Inferior parietal cortex (tissue), 1 donor: Measurements from ENCODE around the gene PDGFB.
"Not testable (repeated sequence)": the region's sequence is repeated elsewhere in the genome, so short reads cannot be mapped to it uniquely, and the experiment has no call there.

Experiments used
- DNase-seq: peaks from one replicate; pipeline ENCODE4 v3.0.0-alpha.2; 2016; ENCODE audit errors: extremely low spot score

The PDGFB gene

DNA sequence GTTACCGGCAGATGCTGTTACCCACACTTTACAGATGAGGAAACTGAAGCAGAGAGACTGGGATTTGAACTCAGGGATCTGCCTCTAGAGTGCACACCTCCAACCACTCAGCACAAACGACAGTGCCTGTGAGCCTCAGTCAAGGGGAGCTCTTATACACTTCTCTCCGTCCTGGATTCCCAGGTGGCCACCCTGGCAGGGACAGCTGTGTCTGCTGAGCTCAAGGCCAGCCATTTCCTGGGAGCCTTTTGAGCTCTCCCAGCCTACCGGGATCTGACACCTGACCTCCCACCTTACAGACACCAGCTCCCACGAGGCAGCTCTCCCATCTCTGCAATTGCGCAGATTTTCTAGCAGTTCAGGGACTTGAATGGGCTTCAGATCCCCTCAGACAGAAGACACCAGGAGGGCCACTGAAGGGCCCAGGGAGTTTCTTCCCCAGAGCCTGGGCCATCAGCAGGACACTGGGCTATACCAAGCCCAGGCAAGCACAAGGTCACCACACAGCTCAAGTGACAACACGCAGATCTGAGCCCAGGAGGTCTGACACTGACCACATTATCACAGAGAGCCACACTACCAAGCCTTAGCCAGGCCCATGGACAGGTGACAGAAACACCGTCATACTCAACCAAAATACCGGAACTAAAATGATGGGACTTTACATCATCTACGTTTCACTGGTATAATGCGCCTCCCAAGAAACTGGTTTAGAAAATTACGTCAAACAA, 17.1 kb downstream of the PDGFB start:
- no peak for DNase-seq

- no peak for DNase-seq
Observed at GRCh38 chr22:39226353-39226752, 18.4 kb downstream of the PDGFB start.

DNA sequence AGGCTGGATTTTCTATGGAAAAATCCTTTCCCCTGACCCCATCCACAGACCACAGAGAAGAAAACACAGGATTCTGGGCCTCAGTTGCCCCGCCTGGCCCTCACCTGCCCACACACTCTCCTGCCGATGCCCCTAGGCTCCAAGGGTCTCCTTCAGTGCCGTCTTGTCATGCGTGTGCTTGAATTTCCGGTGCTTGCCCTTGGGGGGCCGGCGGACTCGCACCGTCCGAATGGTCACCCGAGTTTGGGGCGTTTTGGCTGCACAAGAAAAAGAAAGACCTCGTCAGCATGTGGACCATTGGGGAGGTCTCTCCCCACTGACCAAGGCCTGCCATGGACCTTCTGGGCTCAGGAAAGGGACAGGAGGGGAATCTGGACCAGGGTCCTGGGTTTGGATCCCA, 19.2 kb downstream of the PDGFB start:
- DNase-seq, result no peak

DNA sequence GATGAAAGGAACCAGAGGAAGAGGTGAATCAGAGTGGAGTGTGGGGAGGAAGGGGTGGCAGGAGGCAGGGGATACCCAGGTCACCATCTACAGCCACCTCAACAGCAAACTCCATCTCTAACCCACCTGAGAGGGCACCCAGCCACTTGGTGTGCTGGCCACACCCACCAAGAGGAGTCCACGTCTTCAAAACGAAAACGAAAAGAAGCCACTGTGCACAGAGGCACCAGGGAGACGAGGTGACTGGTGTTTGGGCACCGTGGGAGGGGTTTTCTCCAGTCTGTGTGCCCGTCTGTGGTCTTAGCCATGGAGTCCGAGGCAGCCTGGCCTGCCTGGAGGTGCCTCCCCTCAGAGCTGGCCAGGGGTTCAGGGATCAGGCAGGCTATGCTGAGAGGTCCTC, 20.2 kb downstream of the PDGFB start:
- no peak for DNase-seq

- no peak for DNase-seq
Observed at GRCh38 chr22:39223091-39223710, 21.6 kb downstream of the PDGFB start.

GRCh38 chr22:39221999-39222686, 22.6 kb downstream of the PDGFB start:
- DNase-seq, result no peak

DNA sequence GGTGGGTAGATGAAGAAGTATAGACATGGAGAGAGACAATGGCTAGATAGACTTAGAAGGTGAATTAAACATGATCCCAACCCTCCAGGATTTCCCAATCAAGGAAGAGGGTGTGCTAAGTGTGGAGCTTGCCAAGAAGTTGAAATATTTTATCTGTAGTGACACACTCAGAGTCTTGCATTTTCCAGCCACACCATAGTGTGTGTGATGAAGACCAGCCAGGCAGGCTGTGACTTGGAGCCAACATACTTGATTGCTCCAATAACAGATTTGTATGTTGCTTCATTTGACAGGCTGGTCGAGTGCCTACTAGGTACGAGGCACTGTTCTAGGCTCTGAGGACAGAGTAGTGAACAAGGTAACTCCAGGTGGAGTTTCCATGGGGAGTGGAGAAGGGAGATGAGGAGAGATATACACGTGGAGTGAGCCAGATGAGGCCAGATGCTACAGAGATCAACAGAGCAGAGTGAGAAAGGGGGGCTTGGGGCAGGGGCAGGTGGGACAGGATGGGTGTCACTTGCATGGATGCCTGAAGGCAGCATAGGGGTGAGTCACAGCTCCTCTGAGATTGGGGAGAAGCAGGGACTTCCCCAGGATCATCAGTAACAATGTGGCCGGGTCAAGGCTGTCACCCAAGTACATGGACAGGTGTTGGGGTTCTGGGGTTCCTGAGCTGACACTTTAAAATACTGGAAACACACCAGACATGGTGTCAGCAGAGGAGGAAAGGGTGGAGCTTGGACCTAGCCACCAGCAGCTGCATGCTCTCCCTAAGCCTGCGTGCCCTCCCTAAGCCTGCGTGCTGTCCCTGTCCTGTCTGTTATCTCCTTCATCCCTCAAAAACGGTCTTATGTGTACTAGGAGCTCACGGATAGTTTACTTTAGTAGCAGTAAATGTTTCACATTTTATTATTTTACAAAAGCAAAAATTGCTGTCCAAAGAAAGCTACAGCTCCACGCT, 23.6 kb downstream of the PDGFB start:
- DNase-seq, result no peak

GRCh38 chr22:39220450-39220849, 24.3 kb downstream of the PDGFB start:
- no peak for DNase-seq

DNA sequence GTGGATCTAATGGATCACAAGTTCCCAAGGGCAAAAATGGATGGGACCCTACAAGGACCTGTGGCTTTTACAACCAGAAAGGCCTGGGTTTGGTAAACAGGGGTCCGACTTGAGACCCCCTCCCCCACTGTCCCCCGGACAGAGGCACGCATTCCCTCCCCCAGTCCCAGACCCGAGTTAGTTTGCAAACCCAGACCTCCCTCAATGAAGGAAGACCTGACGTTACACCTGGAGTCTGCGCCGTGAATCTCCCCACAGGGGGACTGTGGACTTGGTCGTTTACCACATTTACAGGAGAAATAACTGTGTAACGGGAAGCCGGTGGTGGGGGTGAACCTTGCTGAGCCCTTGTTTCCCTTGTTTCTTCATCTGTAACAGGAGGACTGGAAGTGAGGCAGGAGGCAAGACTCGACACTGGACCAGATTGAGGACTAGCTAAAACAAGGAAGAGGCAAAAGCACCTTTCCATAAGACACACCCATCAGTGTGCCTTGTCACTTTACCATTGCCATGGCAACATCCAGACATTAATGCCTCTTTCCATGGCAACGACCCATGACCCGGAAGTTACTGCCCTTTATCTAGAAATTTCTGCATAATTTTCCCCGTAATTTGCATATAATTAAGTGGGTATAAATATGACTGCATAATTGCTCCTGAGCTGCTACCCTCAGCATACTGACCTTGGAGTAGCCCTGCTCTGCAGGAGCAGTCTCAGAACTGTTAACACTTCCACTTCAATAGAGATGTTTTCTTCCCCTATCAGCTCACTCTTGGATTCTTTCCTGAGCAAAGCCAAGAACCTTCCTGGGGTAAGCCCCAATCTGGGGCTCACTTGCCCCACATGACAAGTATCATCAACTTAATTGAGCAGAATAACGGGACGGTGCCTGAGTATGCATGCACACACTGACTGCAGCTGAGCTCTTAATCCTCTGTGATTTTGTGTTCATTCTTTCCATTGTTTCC, 25.4 kb downstream of the PDGFB start:
- DNase-seq, result no peak

DNA sequence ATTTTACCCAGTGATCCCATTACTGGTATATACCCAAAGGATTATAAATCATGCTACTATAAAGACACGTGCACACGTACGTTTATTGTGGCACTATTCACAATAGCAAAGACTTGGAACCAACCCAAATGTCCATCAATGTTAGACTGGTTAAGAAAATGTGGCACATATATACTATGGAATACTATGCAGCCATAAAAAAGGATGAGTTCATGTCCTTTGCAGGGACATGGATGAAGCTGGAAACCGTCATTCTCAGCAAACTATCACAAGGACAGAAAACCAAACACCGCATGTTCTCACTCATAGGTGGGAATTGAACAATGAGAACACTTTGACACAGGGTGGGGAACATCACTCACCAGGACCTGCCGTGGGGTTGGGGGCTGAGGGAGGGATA, 26.4 kb downstream of the PDGFB start:
- not testable (repeated sequence) for DNase-seq

DNA sequence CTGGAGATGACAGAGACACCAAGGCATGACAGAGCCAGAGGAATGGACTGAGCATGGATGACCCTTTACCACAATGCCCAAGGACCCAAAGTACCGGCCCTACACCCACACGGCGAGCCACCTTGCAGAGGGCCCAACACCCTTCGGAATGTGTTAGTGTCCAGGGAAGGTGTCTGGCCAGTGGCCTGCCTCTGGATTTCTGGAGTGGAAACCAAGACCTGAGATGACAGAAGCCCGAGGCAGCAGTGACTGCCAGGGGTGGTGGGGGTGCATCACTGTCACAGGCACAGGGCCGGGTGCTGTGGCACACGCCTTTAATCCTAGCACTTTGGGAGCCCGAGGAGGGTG, 28.7 kb downstream of the PDGFB start:
- no peak for DNase-seq

GRCh38 chr22:39215426-39216142, 29.2 kb downstream of the PDGFB start:
- DNase-seq, result no peak

- DNase-seq, result no peak
Observed at GRCh38 chr22:39215070-39215396, 29.7 kb downstream of the PDGFB start.

GRCh38 chr22:39214383-39215069, 30.3 kb downstream of the PDGFB start:
- DNase-seq, result no peak

DNA sequence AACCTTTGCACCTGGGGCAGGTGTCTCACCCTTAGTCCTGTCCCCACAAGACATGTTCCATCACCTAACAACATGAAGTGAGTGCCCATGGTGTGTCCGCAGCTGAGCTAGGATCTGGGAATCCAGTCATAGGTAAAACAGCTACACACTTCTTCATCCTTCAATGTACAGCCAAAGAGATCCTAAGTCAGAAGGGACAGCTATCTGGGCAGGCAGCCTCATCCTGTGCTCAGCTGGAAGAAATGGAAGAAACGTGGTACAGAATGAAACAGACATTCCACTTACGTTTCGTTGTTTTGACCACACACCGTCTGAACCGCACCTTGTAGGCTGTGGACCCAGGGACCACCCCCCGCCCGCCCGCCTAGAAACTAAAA, 30.8 kb downstream of the PDGFB start:
- no peak for DNase-seq

- no peak for DNase-seq
Observed at GRCh38 chr22:39212721-39213376, 31.9 kb downstream of the PDGFB start.

- no peak for DNase-seq
Observed at GRCh38 chr22:39209756-39210155, 35.0 kb downstream of the PDGFB start.

GRCh38 chr22:39208013-39208680, 36.6 kb downstream of the PDGFB start:
- DNase-seq, result no peak
